HG02973 (cell line): ENCODE results near the gene ZFPM1.

Source experiments
- ATAC-seq: cut with Tn5 transposase; IDR thresholded peaks from one replicate; pipeline ENCODE4 v1.9.1; 2021; ENCODE audit warnings: moderate library complexity; ENCODE audit not compliant: unreplicated experiment

The ZFPM1 gene

DNA sequence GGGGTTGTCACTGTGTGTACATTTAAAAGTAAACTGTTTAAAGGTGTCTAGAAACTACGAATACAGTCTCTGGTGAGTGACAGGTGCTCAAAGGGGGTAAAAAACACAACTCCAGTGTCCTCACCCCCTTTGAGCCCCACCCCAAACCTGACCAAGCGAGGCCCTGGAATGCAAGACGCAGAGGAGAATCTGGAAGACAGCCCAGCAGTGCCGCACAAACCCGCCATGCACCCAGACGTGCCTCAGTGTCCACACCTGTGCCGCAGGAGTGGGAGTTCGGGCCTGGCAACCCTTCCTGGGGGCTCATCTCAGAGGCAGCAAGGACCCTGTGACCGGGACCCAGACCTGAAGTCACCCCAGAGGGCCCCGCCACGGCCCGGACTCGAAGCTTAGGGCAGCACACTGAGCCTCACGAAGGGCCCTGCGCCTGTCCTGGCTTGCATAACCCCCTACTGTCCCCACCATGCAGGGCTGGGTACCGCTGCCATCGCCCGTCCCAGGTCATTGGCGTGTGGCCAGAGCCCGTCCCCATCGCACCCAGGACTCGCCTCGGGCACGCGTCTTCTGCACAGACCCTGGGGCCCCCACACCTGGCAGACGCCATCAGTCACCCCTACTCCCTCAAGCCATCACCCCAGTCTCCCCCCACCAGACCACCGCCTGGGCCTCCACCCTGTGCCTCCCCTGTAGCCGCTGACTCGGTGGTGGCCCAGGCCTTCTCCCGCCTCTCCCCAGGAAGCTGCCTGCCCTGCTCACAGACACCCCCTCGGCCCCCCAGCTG lies 84.1 kb downstream of the ZFPM1 start:
- ATAC-seq: no peak

DNA sequence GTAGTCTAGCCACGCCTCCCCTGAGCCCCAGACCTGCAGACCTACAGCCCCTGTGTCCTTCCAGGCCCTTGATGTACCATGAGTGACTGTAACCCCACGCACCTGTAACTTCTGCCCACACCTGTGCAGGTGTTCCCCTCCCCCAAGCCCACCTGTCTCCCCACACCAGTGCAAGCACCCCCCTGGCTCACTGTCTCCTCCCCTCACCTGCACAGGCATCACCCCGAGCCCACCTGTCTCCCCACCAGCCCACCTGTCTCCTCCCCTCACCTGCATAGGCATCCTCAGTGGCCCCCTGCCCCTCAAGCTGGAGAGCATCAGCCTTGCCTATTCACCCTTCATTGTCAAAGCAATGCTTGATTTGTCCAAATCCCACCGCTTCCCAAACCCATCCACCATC lies 84.8 kb downstream of the ZFPM1 start:
- no peak for ATAC-seq

DNA sequence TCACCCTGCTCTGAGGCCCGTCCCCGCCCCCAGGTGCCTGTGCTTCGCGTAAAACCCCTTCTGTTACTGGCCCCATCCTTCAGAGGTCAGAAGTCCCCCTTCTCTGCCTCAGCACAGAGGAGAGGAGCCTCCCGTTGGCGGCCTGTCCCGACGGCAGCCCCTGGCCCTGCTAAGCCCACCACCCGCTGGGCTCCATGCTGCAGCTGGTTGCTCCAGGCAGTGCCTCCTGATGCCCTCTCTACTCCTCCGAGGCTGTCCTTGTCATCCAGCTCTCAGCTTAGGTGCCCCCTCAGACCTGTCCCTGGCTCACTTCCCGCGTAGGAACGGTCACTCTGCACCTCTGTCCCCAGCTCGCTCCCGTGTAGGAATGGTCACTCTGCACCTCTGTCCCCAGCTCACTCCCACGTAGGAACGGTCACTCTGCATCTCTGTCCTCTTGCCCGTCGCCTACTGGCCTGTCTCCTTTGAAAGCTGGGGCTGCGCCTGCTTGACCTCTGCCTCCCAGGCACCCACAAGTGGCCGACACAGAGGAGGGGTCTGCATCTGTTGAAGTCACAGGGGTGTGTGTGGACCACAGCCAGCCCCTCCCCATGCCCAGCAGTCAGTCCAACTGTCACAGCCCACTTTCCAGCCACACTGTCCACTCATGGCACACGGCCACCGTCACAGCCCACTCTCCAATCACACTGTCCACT lies 85.4 kb downstream of the ZFPM1 start:
- ATAC-seq: no peak

DNA sequence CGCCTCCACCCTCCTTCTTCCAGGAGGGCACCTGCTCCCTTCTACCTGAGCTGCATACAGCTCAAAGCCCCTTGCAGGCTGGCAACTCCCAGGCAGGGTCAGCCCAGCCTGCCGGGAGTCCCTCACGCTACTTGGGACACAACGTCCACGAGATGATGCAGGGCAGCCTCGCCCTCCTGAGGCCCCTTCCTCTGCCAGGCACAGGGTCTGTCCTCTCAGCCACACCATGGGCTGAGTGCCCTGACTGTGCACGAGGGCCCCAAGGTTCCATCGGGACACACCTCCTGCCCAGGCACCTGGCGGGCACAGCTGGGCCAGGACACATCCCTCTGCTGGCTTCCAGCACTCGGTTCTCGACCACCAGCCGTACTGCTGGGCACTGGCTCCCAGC lies 86.2 kb downstream of the ZFPM1 start:
- no peak for ATAC-seq

DNA sequence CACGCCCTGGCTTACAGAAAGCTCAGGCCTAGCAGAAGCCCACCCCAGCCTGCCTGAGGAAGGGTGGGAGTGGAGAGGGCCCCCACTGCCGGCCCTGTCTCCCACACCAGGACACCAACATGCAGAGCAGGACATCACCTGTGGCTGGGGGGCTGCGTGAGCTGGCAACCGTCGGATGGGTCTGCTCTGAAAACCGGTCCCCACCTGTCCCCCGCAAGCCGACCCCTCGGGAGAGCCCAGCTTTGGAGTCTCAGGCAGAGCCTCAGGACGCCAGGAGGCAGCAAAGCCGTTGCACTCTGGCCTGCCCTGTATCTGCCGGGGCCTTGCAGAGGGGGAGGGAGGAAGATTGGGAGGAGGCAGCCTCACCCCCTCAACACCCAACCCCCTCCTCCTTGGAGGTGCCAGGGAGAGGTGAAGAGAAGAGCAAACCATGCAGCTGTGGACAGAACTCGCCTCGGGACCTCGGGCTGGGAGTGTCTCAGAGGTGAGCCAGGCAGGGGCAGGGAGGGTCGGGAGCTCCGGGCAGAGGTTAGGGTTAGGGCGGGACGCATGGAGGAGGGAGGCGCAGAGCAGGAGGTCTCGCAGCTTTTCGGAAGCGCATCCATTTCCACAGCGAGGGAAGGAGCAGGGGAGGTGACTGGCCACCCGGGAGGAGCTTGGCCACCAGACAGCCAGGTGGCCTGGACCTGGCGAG lies 86.7 kb downstream of the ZFPM1 start:
- no peak for ATAC-seq

DNA sequence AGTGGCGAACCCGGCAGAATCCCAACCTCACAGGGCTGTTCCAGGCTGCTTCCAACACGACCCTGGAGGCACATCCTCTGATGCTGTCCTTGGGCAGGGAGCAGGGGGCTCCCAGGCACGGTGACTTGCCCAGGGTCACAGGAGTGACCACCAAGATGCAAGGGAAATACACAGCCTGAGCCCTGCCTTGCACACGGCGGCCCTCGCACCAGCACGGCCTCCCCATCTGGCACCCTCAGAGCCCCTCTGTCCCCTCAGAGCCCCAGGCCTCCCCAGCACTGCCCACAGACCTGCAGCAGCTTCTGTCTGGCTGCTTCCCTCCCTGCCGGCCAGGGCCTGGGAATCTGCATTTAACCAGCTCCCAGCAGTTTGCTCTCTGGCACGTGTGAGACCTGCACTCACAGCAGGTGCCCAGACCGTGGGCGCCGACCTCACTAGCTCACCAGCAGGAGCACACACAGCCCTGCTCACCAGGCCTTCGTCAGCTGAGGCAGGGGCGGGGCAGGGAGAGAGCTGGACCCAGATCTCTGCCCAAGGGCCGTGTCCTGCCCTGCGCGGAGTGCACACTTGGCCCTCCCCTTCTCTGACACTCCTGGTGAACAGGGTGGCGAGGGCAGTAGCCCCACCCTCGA lies 87.4 kb downstream of the ZFPM1 start:
- no peak for ATAC-seq

DNA sequence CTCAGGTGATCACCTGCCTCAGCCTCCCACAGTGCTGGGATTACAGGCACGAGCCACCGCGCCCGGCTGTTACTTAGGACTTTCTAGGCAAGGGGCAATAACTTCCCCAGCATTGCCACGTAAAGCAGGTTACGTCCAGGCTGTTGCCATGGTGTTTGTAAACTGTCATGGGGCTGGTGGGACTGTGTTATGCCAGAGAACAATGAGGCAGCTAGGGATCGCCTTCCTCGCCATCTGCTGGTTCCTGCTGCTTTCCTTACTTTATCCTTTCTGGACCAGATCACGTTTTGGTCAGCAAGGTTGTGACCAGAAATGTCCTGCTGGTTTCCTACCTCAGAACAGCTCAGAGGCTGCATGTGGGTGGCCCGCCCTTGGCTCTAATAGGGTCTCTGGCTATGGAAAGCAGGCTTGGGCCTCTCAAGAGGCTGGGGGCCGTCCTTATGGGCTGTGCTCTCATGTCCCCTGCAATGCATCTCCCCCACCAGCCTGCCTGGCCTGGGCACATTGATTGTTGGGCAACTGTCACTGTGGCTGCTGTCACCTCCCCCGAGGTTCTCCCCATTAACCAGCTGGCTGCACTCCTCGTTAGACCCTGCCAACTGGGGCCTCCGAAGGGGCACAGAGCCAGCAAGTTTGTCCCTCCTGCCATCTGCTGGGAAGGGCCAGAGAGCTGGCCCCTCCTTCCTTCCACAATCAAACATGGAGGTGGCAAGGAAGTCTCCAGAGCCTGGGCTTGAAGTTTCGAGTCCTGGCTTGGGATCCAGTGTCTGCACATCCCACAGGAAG lies 88.9 kb downstream of the ZFPM1 start:
- ATAC-seq: no peak

DNA sequence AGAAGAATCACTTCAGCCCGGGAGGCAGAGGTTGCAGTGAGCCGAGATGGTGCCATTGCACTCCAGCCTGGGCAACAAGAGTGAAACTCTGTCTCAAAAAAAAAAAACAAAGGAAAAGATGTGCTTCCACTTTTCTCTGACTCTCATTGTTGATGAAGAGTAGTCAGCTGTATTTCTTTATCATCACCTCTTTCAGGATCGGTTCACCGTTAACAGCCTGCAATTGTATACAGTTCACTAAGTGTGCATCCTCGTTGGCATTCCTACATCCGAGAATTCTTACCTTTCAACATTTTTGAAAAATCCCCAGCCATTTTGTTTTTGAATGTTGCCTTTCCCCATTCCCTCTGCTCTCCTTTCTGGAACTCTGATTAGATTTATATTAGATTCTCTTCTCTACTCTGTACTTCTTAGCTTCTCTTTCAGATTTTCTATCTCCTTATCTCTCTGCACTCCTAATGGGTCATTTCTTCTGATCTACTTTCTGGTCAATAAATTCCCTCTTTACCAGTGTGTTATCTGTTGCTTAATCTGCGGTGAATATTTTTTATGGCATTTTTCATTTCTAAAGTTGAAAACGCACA lies 90.2 kb downstream of the ZFPM1 start:
- no peak for ATAC-seq

DNA sequence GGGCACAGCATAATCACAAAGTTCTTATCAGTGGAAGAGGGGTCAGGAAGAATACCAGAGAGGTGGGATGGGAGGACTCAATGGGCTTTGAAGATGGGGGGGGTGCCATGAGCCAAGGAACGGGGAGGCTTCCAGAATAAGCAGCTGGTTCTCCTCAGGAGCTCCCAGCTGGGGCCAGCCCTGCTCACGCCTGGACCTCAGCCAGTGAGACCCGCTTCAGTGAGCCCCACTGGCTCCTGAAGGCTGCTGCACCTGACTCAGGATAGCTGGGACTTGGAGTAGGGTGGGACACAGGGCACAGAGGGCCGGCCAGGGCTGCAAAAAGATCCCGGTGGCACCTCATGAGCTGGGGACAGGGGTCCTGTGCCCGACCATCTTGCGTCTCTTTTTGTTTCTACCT lies 92.7 kb downstream of the ZFPM1 start:
- no peak for ATAC-seq

DNA sequence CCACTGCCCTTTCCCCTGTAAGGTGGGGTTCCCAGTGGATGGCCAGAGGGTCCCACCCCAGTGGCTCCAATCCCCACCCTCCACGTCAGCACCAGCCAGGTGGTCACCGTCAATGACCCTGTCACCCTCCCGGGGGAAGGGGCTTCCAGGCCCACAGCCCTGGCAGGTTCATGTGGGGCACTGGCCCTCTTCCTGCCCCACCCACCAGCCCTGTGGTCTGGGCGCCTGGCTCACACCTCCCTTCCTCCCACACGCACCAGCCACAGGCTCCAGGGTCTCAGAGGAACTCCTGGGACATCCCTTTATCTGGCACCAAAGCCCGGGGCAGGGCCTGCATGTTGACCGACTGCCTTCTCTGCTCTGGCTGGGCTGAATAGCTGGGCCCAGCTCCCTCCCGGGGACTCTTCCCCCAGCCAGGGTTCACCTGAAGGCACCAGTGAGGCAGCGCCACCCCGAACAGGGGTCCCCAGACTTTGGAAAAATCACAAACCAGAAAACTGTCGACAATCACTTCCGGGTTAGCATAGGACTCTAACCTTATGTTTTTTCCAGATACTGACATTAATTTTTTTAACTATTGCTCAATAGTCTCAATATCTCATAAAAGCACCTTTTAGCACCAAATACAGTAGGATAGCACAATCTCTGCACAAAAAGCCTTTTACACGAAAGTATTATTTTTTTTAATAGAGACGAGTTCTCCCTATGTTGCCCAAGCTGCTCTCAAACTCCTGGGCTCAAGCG lies 95.2 kb downstream of the ZFPM1 start:
- no peak for ATAC-seq

DNA sequence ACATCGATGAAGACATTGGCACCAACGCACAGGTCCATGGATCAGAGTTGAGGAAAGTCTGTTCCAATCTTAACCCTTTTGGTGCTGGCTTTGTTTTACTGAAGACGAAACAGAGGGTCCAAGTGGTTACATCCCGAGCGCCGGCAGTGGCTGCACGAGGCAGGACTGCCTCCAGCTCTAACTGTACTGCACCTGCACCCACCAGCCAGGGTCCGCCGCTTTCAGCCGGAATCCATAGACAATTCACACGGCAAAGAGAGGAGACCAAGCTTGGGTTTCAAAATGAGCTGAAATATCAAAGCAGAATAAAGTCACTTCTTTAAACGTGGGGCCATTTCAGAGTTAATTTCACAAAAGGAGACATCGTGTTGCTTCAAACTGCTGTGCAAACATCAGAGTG lies 95.9 kb downstream of the ZFPM1 start:
- no peak for ATAC-seq

DNA sequence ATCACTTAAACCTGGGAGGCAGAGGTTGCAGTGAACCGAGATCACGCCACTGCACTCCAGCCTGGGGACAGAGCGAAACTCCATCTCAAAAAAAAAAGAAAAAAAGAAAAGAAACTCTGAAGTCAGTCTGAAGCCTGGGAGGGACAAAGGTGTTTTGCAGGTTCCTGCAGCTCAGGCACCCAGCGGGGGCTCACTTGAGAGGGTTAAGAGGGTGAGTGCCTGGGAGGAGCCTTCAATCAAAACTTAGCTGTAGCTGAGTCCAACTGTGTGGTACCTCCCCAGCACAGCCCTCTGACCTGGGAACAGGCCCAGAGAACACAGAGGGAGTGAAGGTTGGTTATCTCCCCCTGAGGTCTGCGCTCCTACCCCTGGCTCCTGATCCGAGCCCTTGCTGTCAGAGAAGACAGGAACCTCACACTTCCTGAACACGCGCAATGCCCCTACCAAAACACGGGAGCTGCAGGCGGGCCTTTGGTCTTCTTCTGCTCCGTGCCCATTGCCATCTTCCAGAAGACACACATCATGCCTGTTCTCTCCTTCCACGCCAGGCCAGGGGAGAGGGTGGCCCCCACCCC lies 96.7 kb downstream of the ZFPM1 start:
- no peak for ATAC-seq

DNA sequence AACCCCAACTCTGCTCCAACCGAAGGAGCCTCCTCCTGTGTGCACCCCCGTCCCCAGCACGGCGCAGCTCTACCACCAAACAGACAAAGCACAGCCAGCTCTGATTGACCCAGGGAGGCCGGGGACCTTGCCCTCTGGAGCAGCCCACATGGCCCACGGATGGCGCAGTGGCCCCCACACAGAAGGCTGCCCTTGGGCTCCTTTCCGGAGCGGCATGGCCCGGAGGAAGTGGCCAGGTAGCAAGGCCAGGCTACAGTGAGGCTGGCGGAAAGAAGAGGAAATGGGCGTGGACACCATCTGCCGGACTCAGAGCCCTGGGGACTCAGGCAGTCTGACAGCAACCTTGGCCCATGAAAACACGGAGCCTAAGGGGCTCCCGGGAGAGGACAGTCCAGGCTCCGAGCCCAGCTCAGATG lies 97.2 kb downstream of the ZFPM1 start:
- ATAC-seq: no peak

DNA sequence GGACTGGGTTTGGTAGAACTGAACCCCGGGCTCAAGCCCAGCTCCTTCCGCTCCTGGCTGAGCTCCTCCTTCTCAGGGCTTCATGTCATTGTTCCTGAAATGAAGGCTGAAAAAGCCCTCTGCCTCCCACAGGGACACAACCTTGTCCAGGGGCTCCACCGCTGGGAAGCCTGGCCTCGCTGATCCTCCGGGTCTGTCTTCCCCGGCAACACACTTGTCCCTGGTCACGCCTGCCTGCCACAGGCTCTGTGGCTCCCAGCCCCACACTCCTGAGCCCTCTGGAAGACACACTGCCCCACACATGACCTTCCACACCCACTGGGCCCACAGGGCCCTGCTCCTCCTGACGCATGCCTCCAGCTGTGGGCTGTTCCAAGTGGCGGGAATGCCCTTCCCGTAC lies 99.1 kb downstream of the ZFPM1 start:
- no peak for ATAC-seq

DNA sequence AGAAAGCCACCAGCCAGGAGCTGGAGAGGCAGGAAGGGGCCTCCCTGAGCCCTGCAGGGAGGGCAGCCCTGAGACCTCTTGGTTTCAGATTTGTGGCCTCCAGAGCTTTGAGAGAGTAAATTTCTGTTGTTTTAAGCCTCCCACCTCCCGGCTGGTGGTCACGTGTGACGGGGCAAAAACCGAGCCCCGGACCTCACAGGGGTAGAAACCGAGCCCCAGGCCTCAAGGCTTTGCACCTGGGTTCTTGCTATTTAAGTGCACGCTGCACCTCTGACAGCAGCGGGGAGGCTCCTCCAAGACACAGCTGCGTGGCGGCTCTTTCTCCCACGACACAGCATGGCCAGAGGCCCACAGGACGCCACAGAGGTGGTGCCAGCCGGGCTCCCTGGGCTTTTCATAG lies 99.7 kb downstream of the ZFPM1 start:
- ATAC-seq: no peak

DNA sequence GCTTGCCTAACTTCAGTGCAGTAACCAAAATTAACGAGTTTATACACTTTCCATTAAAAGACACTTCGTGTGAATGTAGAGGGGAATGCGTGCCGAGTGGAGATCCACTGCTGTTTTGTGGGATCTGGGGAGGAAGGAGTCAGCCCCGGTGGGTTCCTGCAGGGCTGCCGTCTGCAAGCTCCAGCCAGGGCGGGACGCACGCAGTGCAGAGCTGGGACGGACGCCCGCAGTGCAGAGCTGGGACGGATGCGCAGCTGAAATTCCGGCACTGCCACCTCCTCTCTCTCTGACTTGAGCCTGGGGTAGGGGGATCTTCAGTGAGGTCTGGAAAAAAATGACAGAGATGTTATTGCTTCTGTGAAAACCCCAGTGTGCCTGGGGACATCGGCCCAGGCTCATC lies 100.7 kb downstream of the ZFPM1 start:
- no peak for ATAC-seq

DNA sequence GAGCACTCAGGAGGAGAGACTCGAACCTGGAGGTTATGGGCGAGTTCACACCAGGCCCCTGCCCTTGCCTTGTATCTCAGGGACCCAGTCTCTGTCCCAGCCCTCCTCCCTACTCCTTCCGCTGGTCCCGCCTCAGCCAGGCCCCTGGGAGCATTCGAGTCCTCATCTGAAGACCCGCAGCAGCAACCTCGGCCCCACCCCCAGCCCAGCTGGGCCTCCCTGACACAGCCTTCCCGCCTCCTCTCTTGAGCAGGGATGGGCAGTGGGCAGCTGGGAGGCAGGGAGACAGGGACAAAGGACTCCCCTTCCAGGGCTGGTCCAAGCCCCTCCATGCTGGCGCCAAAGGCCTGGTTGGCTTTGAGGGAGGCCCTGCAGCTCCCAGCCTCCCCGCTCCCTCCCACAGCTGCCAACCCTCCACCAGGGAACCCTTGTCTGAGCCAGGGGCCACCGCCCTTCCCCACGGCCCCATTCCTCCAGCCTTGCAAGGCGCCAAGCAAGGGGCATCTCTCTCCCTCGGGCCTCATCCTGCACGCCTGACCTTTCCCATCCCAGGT lies 101.7 kb downstream of the ZFPM1 start:
- no peak for ATAC-seq

DNA sequence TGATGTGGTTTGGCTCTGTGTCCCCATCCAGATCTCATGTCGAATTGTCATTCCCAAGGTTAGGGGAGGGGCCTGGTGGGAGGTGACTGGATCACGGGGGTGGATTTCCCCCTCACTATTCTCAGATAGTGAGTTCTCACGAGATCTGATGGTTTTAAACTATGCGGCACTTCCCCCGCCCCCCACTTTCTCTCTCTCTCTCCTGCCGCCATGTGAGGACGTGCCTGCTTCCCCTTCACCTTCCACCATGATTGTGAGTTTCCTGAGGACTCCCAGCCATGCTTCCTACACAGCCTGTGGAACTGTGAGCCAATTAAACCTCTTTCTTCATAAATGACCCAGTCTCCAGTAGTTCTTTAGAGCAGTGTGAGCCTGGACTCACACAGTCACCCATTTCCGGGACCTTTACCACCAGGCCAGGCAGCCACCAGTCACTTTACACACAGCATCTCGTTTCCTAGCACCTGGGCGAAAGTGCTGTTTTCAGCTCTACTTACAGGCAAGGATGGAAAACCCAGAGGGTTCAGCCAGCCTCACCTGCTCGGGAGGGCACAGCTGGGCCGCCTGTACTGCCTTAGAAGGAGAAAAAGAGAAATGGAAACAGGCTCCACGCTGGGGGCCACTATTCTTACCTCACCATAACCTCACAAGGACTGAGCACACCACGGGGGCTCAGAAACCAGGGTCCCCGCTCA lies 103.4 kb downstream of the ZFPM1 start:
- ATAC-seq: no peak
